Activated T-cell treated with anti-CD3 and anti-CD28 coated beads, Interleukin-2, amount 50 U/mL, for 1 hour (primary cell): ENCODE data around the gene NEK2.
"Not testable (repeated sequence)": the region's sequence is repeated elsewhere in the genome, so short reads cannot be mapped to it uniquely, and the experiment has no call there.

Experiments used
- DNase-seq: peaks from one replicate; pipeline ENCODE4 v3.0.0-alpha.2; 2020

NEK2 gene

GRCh38 chr1:211648980-211649934, 26.2 kb downstream of the NEK2 start:
- no peak for DNase-seq

GRCh38 chr1:211648336-211648735, 27.1 kb downstream of the NEK2 start:
- DNase-seq = no peak

- no peak for DNase-seq
These were observed 27.7 kb downstream of the NEK2 start for GRCh38 chr1:211647711-211648121.

- no peak for DNase-seq
These were observed 28.9 kb downstream of the NEK2 start for GRCh38 chr1:211646566-211646965.

GRCh38 chr1:211645601-211646000, 29.8 kb downstream of the NEK2 start:
- not testable (repeated sequence) for DNase-seq

- DNase-seq = no peak
These were observed 30.8 kb downstream of the NEK2 start for GRCh38 chr1:211644653-211645052.

GRCh38 chr1:211643324-211644212, 31.9 kb downstream of the NEK2 start:
- no peak for DNase-seq

- DNase-seq = no peak
These were observed 32.6 kb downstream of the NEK2 start for GRCh38 chr1:211642870-211643269.

- no peak for DNase-seq
These were observed 33.5 kb downstream of the NEK2 start for GRCh38 chr1:211641942-211642341.

- DNase-seq = no peak
These were observed 34.2 kb downstream of the NEK2 start for GRCh38 chr1:211641044-211641800.

GRCh38 chr1:211640301-211640630, 35.2 kb downstream of the NEK2 start:
- no peak for DNase-seq

- DNase-seq = no peak
These were observed 35.7 kb downstream of the NEK2 start for GRCh38 chr1:211639475-211640300.

- DNase-seq = no peak
These were observed 36.7 kb downstream of the NEK2 start for GRCh38 chr1:211638689-211639101.

GRCh38 chr1:211638246-211638645, 37.2 kb downstream of the NEK2 start:
- no peak for DNase-seq

- no peak for DNase-seq
These were observed 38.4 kb downstream of the NEK2 start for GRCh38 chr1:211637066-211637465.

GRCh38 chr1:211636575-211637029, 38.8 kb downstream of the NEK2 start:
- not testable (repeated sequence) for DNase-seq

- no peak for DNase-seq
These were observed 39.7 kb downstream of the NEK2 start for GRCh38 chr1:211635597-211636205.

GRCh38 chr1:211634931-211635330, 40.5 kb downstream of the NEK2 start:
- no peak for DNase-seq

GRCh38 chr1:211634461-211634860, 41.0 kb downstream of the NEK2 start:
- no peak for DNase-seq

- no peak for DNase-seq
These were observed 41.9 kb downstream of the NEK2 start for GRCh38 chr1:211633524-211633846.

- DNase-seq = no peak
These were observed 42.5 kb downstream of the NEK2 start for GRCh38 chr1:211632808-211633523.
